ENCODE measurements around the gene TMEM181.
"Not testable (repeated sequence)": the region's sequence is repeated elsewhere in the genome, so short reads cannot be mapped to it uniquely, and the experiment has no call there.

The TMEM181 gene

DNA sequence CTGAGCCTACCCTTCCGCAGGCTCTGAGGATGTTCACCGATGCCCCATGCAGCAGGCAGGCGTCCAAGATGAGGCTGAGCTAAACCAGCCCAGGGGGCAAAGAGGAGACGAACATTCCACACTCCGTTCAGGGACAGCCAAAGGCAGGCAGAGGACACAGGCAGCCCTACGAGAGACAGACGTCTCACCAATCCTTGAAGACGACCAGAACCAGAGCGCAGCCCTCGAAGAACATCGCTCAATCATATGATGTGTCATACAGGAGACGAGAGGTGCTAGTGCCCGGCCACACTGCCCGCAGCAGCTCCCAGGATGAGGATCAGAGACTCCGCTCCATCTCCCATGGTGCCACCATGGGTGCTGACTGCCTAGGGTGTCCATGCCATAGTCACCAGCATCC is 35.6 kb upstream of the TMEM181 start:
- no peak for DNase-seq (ENCODE audit: low read depth)
- H3K4me3 ChIP-seq (replicated peaks; ENCODE audit: low read depth, low read length), result no peak overlapping the region
- TF ChIP-seq, protein P1, sequence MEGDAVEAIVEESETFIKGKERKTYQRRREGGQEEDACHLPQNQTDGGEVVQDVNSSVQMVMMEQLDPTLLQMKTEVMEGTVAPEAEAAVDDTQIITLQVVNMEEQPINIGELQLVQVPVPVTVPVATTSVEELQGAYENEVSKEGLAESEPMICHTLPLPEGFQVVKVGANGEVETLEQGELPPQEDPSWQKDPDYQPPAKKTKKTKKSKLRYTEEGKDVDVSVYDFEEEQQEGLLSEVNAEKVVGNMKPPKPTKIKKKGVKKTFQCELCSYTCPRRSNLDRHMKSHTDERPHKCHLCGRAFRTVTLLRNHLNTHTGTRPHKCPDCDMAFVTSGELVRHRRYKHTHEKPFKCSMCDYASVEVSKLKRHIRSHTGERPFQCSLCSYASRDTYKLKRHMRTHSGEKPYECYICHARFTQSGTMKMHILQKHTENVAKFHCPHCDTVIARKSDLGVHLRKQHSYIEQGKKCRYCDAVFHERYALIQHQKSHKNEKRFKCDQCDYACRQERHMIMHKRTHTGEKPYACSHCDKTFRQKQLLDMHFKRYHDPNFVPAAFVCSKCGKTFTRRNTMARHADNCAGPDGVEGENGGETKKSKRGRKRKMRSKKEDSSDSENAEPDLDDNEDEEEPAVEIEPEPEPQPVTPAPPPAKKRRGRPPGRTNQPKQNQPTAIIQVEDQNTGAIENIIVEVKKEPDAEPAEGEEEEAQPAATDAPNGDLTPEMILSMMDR (IDR thresholded peaks at IDR 0.05; ENCODE audit: low read length, missing control alignments), result no peak

- not testable (repeated sequence) for H3K4me3 ChIP-seq (replicated peaks; ENCODE audit: low read depth, low read length); DNase-seq (ENCODE audit: low read depth)
These were observed 32.0 kb upstream of the TMEM181 start for GRCh38 chr6:158527858-158528257.

GRCh38 chr6:158528826-158529225 is 31.1 kb upstream of the TMEM181 start:
- no peak overlapping the region for H3K4me3 ChIP-seq (replicated peaks; ENCODE audit: low read depth, low read length)
- no peak for DNase-seq (ENCODE audit: low read depth)
- TF ChIP-seq, protein P1 (IDR thresholded peaks at IDR 0.05; ENCODE audit: low read length, missing control alignments), result no peak

- H3K4me3 ChIP-seq (replicated peaks; ENCODE audit: low read depth, low read length), result no peak overlapping the region
- no peak for DNase-seq (ENCODE audit: low read depth)
- TF ChIP-seq, protein P1 (IDR thresholded peaks at IDR 0.05; ENCODE audit: low read length, missing control alignments), result no peak
These were observed 30.3 kb upstream of the TMEM181 start for GRCh38 chr6:158529629-158530028.

DNA sequence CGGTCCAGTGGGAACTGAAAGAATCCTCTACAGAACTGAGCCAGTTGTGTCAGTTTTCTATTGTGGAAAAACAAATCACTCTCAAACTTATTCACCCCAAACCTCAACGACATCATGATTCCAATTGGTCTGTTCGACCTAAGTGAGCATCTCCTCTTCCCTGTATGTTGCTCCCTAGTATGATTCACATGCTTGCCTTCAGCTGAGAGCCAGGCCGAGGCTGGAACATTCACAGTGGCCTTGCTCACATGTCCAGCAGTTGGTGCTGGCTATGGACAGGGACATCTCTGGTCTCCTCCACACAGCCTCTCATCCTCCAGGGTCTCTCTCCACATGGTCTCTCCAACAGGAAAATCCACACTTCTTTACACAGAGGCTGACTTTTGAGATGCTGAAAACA is 28.3 kb upstream of the TMEM181 start:
- no peak for DNase-seq (ENCODE audit: low read depth)
- H3K4me3 ChIP-seq (replicated peaks; ENCODE audit: low read depth, low read length), result no peak overlapping the region
- TF ChIP-seq, protein P1 (IDR thresholded peaks at IDR 0.05; ENCODE audit: low read length, missing control alignments), result no peak

- TF ChIP-seq, protein P1 (IDR thresholded peaks at IDR 0.05; ENCODE audit: low read length, missing control alignments), result no peak
- no peak for DNase-seq (ENCODE audit: low read depth)
- no peak overlapping the region for H3K4me3 ChIP-seq (replicated peaks; ENCODE audit: low read depth, low read length)
These were observed 27.9 kb upstream of the TMEM181 start for GRCh38 chr6:158531970-158532369.

- peak overlapping the region; percentile 54 for H3K4me3 ChIP-seq (replicated peaks; ENCODE audit: low read depth, low read length)
- TF ChIP-seq, protein P1 (IDR thresholded peaks at IDR 0.05; ENCODE audit: low read length, missing control alignments), result no peak
- DNase-seq (ENCODE audit: low read depth), result peak; percentile 80
These were observed 23.6 kb upstream of the TMEM181 start for GRCh38 chr6:158536084-158536890.
